Activated naive CD8-positive, alpha-beta T cell treated with anti-CD3 and anti-CD28 coated beads, Interleukin-2, amount 50 U/mL, for 16 hours (primary cell): Measurements from ENCODE around the gene PRPSAP1.

Experiments used
- DNase-seq: peaks from one replicate; pipeline ENCODE4 v3.0.0-alpha.2; 2020; ENCODE audit warnings: low read depth, low spot score

PRPSAP1 gene

GRCh38 chr17:76383546-76384221 is 30.0 kb upstream of the PRPSAP1 start:
- DNase-seq: no peak

- peak; percentile 20 for DNase-seq
Observed at GRCh38 chr17:76382803-76383545, 29.3 kb upstream of the PRPSAP1 start.

- DNase-seq: no peak
Observed at GRCh38 chr17:76382351-76382802, 28.7 kb upstream of the PRPSAP1 start.

- no peak for DNase-seq
Observed at GRCh38 chr17:76381633-76382350, 28.1 kb upstream of the PRPSAP1 start.

- DNase-seq: no peak
Observed at GRCh38 chr17:76379646-76380376, 26.1 kb upstream of the PRPSAP1 start.

- no peak for DNase-seq
Observed at GRCh38 chr17:76379275-76379641, 25.5 kb upstream of the PRPSAP1 start.

- no peak for DNase-seq
Observed at GRCh38 chr17:76378548-76379274, 25.0 kb upstream of the PRPSAP1 start.

- DNase-seq: no peak
Observed at GRCh38 chr17:76376318-76377133, 22.8 kb upstream of the PRPSAP1 start.

GRCh38 chr17:76371656-76372628 is 18.2 kb upstream of the PRPSAP1 start:
- DNase-seq: no peak

- no peak for DNase-seq
Observed at GRCh38 chr17:76370261-76370993, 16.7 kb upstream of the PRPSAP1 start.

- DNase-seq: no peak
Observed at GRCh38 chr17:76369804-76370203, 16.1 kb upstream of the PRPSAP1 start.

GRCh38 chr17:76369379-76369778 is 15.7 kb upstream of the PRPSAP1 start:
- DNase-seq: no peak

- DNase-seq: no peak
Observed at GRCh38 chr17:76368545-76368944, 14.8 kb upstream of the PRPSAP1 start.

- no peak for DNase-seq
Observed at GRCh38 chr17:76367642-76368041, 13.9 kb upstream of the PRPSAP1 start.

GRCh38 chr17:76366247-76366646 is 12.5 kb upstream of the PRPSAP1 start:
- no peak for DNase-seq

- no peak for DNase-seq
Observed at GRCh38 chr17:76365256-76365903, 11.7 kb upstream of the PRPSAP1 start.

- no peak for DNase-seq
Observed at GRCh38 chr17:76363107-76363842, 9.6 kb upstream of the PRPSAP1 start.
